H1 (cell line): ENCODE results near the gene LPO. TPM values are rescaled to one million over a fixed set of nuclear protein-coding genes. Genes with fewer than 3 reads are reported as not detected.

ENCODE experiments used
- CEBPB ChIP-seq: IDR thresholded peaks from 2 replicates; pipeline ENCODE4 v1.6.1; 2012; ENCODE audit warnings: low read depth, low read length
- GABPA ChIP-seq: IDR thresholded peaks from 2 replicates; pipeline ENCODE4 v1.6.1; 2011; ENCODE audit warnings: mild to moderate bottlenecking, low read length, moderate library complexity, borderline replicate concordance; ENCODE audit not compliant: insufficient read depth
- TAF7 ChIP-seq: optimal IDR thresholded peaks from 2 replicates; pipeline ENCODE3; 2011; ENCODE audit warnings: low read depth, mild to moderate bottlenecking, inconsistent platforms, low read length, moderate library complexity, borderline replicate concordance
- TEAD4 ChIP-seq: IDR thresholded peaks from 2 replicates; pipeline ENCODE4 v1.6.1; 2012; ENCODE audit warnings: low read depth, low read length, inconsistent platforms, mixed read lengths
- polyA plus RNA-seq, 7 experiments: library from polyadenylated mRNA; depleted of rRNA in 3 of 7; stranded (reverse) in 5 of 7; unstranded in 2 of 7; fragments of >200 nt in 5 of 7; fragments of 200-250 nt in 2 of 7; gene quantifications; 1 replicate in 5 of 7; 2 replicates in 1 of 7; 4 replicates in 1 of 7; pipeline versions ENCODE4 v1.2.1 to v1.2.3, GENCODE V29; 2011 to 2013; ENCODE audit warnings: missing spikeins in 2 of 7, mixed read lengths in 2 of 7
- total RNA-seq: library from RNA; stranded (reverse); fragmentation: NEBNext Ultra II Directional; extraction: Animal tissue kit (Norgen Biotek cat#: 25700); gene quantifications from 2 replicates; pipeline ENCODE4 v1.2.1, GENCODE V29; 2021

LPO gene
- total and polyA plus RNA-seq, 2 of the 8 experiments (the other 6 are each of a cell fraction or from before 2014, with no cell fraction given), result 0.38 to 0.52 TPM

GRCh38 chr17:58304750-58305486 is 66.5 kb downstream of the LPO start (continued):
- no peak for TF ChIP-seq TAF7
- TF ChIP-seq GABPA, result no peak
- TF ChIP-seq CEBPB, result no peak
- no peak for TF ChIP-seq TEAD4
